Uterus (tissue), 4 donors: ENCODE data around the gene FRMD4B. TPM values are rescaled to one million over a fixed set of nuclear protein-coding genes. Genes with fewer than 3 reads are reported as not detected.
A peak's percentile ranks its signal among the peaks of the same experiment; 100 is the strongest.

ENCODE experiments used
- DNase-seq, 2 donors: peaks; one replicate each; pipeline ENCODE4 v3.0.0-alpha.2; 2019 to 2020
- H3K27ac ChIP-seq, 2 donors: fragments of 200-600 bp; sonication (generic); 1 replicate in 1 of 2; 2 replicates in 1 of 2; pipeline ENCODE4 v1.5.1; 2016 to 2018
- H3K27me3 ChIP-seq, 2 donors: fragments of 200-600 bp; sonication (generic); one replicate each; pipeline ENCODE4 v1.5.1; 2018 to 2019; ENCODE audit warnings: control low read depth in 1 of 2
- H3K36me3 ChIP-seq, 2 donors: fragments of 200-600 bp; sonication (generic); one replicate each; pipeline ENCODE4 v1.5.1; 2019; ENCODE audit warnings: control low read depth in 1 of 2
- H3K4me1 ChIP-seq, 2 donors: fragments of 200-600 bp; sonication (generic); one replicate each; pipeline ENCODE4 v1.5.1; 2018 to 2019; ENCODE audit warnings: control low read depth in 1 of 2
- H3K4me3 ChIP-seq, 2 donors: fragments of 200-600 bp; sonication (generic); 1 replicate in 1 of 2; 2 replicates in 1 of 2; pipeline ENCODE4 v1.5.1; 2018 to 2019; ENCODE audit warnings: mild to moderate bottlenecking in 1 of 2
- H3K9me3 ChIP-seq, 2 donors: fragments of 200-600 bp; sonication (generic); one replicate each; pipeline ENCODE4 v1.5.1; 2019; ENCODE audit warnings: control low read depth in 1 of 2
- CTCF ChIP-seq, 4 experiments: fragments of 200-600 bp in 2 of 4; fragments of 450-650 bp in 2 of 4; sonication (generic) in 2 of 4; IDR thresholded peaks; one replicate each; pipeline ENCODE4 v1.5.1; 2016 to 2019; ENCODE audit warnings: antibody characterized with exemption in 4 of 4, mild to moderate bottlenecking in 2 of 4, moderate library complexity in 1 of 4
- POLR2A ChIP-seq, 2 donors: fragments of 450-650 bp; IDR thresholded peaks; one replicate each; pipeline ENCODE4 v1.6.1; 2016; ENCODE audit warnings: antibody characterized with exemption in 2 of 2, mild to moderate bottlenecking in 1 of 2, moderate library complexity in 1 of 2
- intact Hi-C: fragments of 100-400 bp; cut with DNase I; formaldehyde crosslinking; loops from one replicate; pipeline ENCODE4 v1.15.1; 2023; ENCODE audit warnings: low total_unique reads
- total RNA-seq, 4 donors: library from RNA; depleted of rRNA in 3 of 4; stranded (reverse); fragments of >200 nt in 3 of 4; gene quantifications; one replicate each; pipeline versions ENCODE4 v1.1.0 to v1.2.4, GENCODE V29; 2014 to 2023
- donor health status: DM: yes; HTN: yes; CAD: no.

The FRMD4B gene
- total RNA-seq, 4 donors from 2014 or later = 9.4 to 87.0 (median 23.6) TPM

GRCh38 chr3:69391554-69391953 lies 5.7 kb upstream of the FRMD4B start:
- Histone ChIP-seq H3K4me3 (no peak overlapping the region), H3K9me3 (no peaks in the 10 kb centered on the region), H3K27me3 (no peaks in the 10 kb centered on the region), H3K4me1 (no peaks in the 10 kb centered on the region), H3K27ac (no peak overlapping the region), H3K36me3 (no peaks in the 10 kb centered on the region)
- DNase-seq = no peak
- TF ChIP-seq CTCF (IDR thresholded peaks at IDR 0.05) (no peak), POLR2A (IDR thresholded peaks at IDR 0.05) (no peak)
- intact Hi-C loops = no loop called here

GRCh38 chr3:69390771-69391170 lies 4.9 kb upstream of the FRMD4B start:
- no peaks in the 10 kb centered on the region for H3K4me1 ChIP-seq
- intact Hi-C loops = no loop called here
- H3K27me3 ChIP-seq = no peaks in the 10 kb centered on the region
- no peak overlapping the region for H3K4me3 ChIP-seq
- H3K27ac ChIP-seq = no peak overlapping the region
- TF ChIP-seq CTCF (IDR thresholded peaks at IDR 0.05) (no peak), POLR2A (IDR thresholded peaks at IDR 0.05) (no peak)
- no peaks in the 10 kb centered on the region for H3K9me3 ChIP-seq
- no peaks in the 10 kb centered on the region for H3K36me3 ChIP-seq
- DNase-seq = no peak

- H3K27me3 ChIP-seq = no peaks in the 10 kb centered on the region
- no peak overlapping the region for H3K4me3 ChIP-seq
- no peak overlapping the region for H3K27ac ChIP-seq
- no peak for DNase-seq
- TF ChIP-seq CTCF (IDR thresholded peaks at IDR 0.05) (no peak), POLR2A (IDR thresholded peaks at IDR 0.05) (no peak)
- intact Hi-C loops = no loop called here
- no peaks in the 10 kb centered on the region for H3K9me3 ChIP-seq
- no peaks in the 10 kb centered on the region for H3K36me3 ChIP-seq
- no peaks in the 10 kb centered on the region for H3K4me1 ChIP-seq
Observed at GRCh38 chr3:69389520-69390248, 3.8 kb upstream of the FRMD4B start.

- intact Hi-C loops = no loop called here
- H3K27me3 ChIP-seq = no peaks in the 10 kb centered on the region
- no peaks in the 10 kb centered on the region for H3K4me1 ChIP-seq
- H3K36me3 ChIP-seq = no peaks in the 10 kb centered on the region
- DNase-seq = no peak
- H3K27ac ChIP-seq = no peak overlapping the region
- TF ChIP-seq CTCF (IDR thresholded peaks at IDR 0.05) = no peak
- TF ChIP-seq POLR2A (IDR thresholded peaks at IDR 0.05) = no peak
- H3K9me3 ChIP-seq = no peaks in the 10 kb centered on the region
- no peak overlapping the region for H3K4me3 ChIP-seq
Observed at GRCh38 chr3:69388241-69388640, 2.4 kb upstream of the FRMD4B start.

- Histone ChIP-seq H3K27me3 (no peaks in the 10 kb centered on the region), H3K4me1 (no peaks in the 10 kb centered on the region), H3K27ac (peak overlapping the region in 1 of 2 donors; percentile 8), H3K36me3 (no peaks in the 10 kb centered on the region), H3K4me3 (peak overlapping the region; percentile 42 to 46), H3K9me3 (no peaks in the 10 kb centered on the region)
- TF ChIP-seq CTCF (IDR thresholded peaks at IDR 0.05) (no peak), POLR2A (IDR thresholded peaks at IDR 0.05) (no peak)
- intact Hi-C loops = no loop called here
- no peak for DNase-seq
Observed at GRCh38 chr3:69386556-69387385, 883 bp upstream of the FRMD4B start.
